Measurements from ENCODE around the gene TFF3.

TFF3 gene

DNA sequence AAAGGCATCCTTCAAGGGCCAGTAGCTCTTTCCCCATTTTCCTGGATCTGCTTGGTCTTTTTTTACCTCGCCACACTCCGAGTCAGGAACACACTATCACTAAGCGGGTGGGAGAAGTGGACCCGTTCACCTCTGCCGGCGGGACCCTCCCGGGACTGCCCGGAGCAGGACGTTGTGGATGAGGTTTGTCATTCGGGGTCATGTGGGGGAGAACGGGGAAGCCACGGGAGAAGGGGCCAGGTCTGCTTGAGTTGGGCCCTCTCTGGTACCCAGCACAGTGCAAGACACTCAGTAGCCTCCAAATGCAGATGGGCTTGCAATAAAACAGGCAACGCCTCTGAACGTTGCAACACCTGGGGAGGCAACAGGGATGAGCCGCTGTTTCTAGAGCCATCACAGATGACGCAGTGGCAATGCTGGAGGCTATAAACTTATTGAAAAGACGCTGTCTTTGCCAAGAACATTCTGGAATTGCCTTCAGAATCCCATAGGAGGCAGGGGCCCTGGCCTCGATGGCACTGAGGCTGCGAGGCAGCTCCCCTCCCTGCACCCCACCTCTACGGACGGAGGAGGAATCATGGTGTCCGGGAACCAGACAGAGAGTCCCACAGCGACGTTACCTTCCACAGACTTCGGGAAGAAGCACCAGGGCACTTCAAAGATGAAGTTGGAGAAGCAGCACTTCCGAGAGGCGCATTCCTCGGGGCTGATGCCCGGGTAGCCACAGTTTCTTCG, 31.8 kb upstream of the TFF3 start:
- no peak for DNase-seq

DNA sequence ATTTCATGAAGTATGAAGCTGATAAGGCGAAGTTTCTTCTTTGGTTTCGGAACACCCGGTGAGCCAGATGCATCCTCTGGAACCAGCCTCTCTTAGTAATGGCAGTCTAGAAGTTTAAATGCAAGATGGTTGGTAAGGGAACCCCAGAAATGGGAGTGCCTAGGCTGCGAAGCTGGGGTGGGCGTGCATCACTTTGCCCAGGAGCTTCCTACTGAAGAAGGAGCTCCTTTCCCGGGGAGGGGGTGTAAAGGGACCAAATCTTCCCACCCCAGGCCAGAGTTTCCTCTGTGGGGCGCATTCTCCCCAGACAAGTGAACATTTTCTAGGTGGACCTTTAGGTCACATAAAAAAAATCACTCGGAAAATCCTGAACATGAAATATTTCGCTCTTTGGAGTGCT, 31.2 kb upstream of the TFF3 start:
- DNase-seq = no peak

DNA sequence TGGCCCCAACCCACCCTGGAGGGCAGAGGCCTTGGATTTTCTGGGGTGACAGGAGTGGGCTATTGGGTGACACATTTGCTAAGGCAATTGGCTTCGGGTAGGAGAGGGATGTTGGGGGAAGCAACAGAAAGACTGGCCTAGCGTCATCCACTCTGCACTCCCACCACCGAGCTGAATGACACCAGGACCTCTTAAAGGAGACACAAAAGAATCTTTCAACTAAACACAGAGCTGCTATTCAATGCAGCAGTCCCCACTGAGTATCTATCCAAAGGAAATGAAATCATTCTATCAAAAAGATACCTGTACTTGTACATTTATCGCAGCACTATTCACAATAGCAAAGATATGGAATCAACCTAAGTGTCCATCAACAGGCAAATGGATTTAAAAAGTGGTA, 29.4 kb upstream of the TFF3 start:
- no peak for DNase-seq

DNA sequence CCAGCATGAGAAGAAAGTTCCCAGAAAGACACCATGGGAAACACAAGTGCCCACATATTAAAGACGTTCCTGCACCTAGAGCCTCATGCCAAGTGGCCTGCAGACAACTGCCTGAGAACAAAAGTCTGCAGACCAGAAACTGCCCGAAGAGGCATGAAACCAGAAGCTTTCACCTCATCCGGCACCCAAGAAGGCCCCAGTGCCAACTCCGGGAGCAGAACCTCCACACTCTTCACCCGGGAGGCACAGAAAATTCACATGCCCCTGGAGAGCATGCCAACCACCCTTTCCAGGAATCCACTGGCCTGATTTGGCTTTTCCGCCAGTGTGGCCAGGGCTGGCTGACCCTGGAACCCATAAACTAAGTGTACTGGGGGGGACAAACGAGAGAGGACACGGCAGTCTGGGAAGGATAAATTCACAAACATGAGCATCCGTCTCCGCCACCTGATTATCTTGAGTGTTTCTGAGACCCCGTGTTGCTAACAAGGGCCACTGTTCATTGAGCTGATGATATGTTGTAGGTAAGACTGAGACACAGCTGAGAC, 28.8 kb upstream of the TFF3 start:
- DNase-seq = no peak

DNA sequence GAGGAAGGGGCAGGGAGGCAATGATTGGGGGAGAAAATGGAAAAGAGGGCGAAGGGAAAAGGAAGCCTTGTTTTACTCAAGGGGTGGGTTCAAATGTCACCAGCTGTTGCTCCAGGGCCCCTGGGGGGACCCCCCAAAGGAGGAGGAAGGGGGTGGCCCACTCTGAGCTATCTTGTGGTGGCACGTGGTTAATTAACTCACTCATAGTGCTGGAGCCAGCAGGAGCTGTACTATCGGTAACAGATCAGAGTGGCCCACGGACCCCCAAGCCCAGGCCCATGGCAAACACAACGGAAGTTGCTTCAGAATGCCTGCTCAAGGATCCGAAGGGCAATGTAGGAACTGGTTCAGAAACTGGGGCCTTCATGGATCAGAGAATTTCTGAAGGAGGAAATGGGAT, 28.3 kb upstream of the TFF3 start:
- no peak for DNase-seq

DNA sequence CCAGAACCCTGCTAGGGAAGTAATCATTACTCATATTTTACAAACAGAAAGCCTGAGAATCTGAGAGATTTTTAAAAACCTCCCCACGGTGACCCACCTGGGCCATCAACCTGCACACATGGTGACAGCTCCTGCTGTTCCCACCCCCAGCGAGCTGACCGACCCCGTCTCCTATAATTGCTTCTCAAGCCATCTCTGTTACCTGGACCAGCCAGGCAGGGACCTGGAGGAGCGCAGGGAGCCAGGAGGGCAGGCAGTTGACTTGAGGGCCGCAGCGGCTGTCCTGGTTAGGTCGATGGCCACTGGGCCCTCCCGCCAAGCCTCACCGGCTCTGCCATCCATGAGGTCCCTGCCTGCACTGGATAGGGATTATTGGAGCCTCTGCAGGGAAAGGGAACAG, 27.9 kb upstream of the TFF3 start:
- DNase-seq = no peak

DNA sequence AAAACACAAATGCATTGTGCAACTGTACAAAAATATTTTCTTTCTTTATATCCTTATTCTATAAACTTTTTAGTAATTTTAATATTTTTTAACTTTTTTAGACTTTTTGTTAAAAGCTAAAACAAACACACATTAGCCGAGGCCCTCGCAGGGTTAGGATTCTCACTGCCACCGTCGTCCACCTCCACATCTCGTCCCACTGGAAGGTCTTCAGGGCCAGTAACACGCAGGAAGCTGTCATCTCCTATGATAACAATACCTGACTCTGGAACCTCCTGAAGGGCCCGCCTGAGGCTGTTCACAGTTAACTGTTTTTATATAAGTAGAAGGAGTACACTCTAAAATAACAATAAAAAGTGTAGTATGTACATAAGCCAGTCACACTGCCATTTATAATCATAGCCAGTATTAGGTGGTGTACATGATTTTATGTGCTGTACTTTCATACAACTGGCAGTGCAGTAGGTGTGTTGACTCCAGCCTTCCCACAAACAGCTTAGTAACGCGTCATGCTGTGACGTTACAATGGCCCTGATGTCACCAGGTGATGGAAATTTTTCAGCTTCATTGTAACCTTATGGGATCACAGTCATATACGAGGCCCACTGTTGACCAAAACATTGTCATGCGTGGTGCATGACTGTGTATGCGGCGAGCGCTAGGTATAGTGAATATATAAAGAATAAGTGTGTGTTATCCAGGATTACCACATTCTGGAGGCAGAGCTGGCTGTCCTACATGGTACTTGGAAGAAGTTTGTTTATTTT, 26.8 kb upstream of the TFF3 start:
- DNase-seq = no peak

DNA sequence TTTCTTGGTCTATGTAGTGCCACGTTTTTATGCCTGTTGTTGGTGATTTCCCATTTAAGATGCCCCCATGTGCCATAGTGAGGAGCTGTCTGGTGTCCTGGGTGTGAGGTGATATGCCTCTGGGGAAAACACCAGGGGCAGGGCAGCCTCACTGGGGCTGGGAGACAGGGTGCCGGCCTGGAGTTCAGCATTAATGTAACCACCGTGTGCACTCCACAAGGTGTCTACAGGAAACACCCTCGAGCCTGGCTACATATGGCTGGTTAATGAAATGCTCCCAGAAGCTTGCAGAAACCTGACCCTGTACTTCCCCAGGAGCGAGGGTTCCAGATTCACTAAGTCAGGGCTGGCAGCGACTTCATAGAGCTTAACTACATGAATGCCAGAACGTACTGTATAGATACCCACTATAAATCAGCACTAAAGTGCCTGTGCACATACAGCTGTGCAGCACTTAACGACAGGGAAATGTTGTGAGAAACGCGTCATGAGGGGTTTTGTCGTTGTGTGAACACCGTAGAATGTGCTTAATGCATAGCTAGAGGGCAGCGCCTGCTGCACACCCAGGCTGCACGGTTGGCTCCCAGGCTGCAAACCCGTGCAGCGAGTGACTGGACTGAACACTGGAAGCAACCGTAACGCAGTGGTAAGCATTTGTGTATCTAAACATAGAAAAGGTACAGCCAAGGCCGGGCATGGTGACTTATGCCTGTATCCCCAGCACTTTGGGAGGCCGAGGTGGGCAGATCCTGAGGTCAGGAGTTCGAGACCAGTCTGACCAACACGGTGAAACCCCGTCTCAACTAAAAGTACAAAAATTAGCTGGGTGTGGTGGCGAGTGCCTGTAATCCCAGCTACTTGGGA, 25.2 kb upstream of the TFF3 start:
- DNase-seq = no peak

DNA sequence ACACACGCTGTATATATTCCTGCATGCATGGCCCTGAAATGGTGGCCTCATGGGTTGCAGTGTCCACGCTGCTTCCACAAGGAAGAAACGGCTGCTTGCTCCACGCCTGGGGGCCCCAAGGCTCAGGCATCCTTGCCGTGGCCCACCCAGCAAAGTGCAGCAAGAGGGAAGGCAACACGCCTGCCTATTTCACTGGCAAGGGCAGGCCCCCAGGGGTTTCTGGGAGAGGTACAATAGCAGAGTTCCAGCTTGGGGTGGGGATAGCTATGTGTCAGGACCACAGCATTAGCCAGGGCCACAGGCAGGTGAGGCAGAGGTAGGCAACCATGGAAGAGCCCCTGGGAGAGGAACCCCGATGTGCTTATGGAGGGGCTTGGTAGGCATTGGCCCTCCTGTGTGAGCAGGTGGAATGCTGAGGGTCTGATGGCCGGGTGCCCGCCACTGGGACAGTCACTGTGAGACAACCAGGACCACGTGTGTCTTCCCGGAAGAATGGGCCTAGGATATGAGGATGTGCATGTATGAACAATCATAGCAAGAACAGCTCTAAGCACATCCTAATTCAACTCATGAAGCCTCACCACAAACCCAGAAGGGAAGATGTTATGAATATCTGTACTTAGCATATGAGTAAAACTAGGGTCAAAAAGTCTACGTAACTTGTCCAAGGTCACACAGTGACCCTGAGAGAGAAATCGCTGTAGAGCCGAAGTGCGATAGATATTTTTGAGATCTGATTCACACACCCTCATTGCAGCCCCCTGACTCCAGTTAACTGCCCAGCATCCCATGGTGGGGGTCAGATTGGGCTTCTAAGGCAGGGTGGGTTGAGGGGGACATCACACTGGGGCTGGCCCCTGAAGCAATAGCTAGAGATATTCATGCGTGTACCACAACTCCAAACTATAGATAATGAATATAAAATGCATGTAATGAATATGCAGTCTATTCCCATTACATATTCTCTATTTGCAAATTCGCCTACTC, 23.8 kb upstream of the TFF3 start:
- no peak for DNase-seq

DNA sequence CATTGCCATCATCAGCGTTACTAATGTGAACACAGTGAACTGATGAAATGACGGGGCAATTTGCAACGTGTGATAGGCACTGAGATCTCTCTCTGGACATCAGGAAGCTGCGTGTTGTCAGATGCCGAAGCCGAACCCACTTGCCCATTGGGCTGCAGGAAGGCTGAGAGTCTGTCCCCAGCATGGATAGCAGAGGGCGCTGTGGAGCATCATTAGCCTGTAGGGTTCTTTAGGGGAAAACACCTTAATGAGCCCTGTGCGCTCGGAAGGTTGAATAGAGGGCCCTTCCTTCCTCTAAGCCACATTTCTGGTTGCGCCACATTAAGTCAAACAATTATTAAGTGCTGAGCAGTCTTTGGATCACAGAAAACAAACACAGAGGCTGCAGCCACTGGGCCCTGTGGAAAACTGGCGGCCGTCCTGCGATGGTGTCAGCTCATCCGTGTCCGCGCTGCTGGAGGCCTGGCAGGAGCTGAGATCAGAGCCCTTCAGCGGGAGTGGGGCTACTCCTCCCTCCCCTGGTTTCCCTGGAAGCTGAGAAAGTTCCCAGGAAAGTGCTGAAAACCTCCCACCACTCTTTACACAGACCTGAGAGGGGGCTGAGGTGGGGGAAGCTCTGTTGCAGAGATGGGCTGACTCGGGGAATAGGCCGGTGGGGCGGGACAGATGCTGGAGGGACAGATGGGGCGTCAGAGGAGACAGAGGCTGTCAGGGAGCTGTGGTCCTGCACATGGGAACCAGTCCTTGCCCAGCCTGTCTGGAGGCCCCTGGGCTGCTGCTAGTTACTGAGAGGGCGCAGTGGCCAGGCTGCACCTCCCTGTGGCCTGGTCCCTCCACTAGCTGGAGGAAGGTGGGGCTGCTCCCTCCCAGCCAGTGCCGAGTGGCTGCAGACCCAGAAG, 22.9 kb upstream of the TFF3 start:
- peak; percentile 79 to 80 for DNase-seq

DNA sequence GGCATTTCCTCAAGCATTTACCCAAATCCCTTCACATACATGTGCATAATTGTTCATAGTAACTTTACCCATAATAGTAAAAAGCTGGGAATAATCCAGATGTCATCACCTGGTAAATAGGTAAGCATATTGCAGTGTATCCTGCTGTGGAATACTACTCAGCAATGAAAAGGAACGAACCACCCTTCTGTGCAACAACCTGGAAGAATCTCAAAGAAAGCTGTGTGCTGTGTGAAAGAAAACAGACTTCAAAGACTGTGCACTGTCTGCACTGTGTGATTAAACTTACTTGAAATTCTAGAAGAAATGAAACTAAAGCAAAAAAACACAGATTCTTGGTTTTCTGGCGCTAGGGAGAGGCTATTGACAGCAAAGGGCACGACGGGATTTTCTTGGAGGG, 22.1 kb upstream of the TFF3 start:
- DNase-seq = no peak

DNA sequence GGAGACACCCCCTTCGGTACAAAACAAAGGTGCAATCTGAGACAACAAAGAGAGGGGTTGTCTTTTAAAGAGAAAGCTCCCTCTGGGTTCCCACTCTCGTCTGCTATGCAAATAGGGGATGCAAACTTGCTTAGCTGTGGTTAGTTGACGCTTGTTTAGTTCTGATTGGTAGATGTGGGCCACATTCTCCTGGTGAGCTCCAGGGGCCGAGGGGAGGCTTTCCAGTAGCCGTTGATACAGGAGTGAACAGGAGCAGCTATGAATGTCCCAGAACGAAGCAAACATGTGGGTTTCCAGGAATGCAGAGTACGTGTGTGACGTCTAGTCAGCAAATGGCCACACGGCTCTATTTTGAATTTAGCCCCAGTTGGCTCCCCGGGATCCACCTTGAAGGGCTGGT, 20.8 kb upstream of the TFF3 start:
- DNase-seq = no peak

DNA sequence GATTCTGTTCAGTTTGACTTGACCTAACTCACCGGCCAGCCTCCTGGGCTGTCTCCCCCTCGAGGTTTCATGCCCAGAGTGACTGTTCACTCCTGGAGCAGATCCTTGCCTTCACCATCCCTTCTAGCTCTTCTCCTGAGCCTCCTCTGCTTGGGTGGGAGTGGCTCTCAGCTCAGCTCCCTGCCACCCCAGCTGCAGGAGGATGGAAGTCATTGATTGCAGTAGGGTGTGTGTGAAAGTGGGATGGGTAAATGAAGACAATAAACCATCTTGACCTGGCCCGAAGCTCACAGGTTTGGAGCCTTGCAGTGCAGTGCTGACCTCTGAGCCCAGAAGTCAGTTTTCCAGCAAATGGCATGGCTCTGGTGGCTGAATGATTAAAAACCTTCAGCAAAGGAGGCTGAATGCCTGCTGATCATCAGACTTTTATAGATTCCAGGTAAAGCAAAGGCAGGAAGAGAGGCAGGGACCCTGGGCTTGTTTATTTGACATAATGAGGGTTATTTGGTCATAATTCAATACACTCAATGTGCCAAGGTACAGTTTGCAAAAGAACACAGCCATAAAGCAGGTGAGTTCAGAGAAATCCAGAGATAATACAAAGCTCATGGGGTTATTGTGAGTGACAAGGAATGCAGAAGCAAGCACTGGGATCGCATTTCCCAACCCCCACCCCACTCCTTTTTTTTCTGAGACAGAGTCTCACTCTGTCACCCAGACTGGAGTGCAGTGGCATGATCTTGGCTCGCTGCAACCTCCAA, 17.5 kb upstream of the TFF3 start:
- no peak for DNase-seq

DNA sequence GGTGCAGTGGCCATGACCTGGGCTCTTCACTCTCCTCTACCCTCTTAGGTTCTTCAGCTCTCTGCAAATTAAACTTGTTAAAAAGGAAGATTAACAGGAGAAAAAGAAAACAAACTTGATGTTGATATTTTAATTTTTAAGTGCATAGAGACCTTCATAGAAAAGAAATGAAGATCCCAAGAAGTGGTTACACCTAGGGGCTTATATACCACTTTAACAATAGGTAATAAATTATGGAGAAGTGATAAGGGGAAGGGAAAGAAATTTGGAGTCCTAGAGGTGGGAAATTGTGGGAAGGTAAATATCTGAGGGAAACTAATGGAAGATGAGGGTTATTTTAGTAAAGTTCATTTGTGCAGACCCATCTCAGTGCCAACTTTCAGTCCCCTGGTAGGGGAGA, 16.5 kb upstream of the TFF3 start:
- DNase-seq = no peak

DNA sequence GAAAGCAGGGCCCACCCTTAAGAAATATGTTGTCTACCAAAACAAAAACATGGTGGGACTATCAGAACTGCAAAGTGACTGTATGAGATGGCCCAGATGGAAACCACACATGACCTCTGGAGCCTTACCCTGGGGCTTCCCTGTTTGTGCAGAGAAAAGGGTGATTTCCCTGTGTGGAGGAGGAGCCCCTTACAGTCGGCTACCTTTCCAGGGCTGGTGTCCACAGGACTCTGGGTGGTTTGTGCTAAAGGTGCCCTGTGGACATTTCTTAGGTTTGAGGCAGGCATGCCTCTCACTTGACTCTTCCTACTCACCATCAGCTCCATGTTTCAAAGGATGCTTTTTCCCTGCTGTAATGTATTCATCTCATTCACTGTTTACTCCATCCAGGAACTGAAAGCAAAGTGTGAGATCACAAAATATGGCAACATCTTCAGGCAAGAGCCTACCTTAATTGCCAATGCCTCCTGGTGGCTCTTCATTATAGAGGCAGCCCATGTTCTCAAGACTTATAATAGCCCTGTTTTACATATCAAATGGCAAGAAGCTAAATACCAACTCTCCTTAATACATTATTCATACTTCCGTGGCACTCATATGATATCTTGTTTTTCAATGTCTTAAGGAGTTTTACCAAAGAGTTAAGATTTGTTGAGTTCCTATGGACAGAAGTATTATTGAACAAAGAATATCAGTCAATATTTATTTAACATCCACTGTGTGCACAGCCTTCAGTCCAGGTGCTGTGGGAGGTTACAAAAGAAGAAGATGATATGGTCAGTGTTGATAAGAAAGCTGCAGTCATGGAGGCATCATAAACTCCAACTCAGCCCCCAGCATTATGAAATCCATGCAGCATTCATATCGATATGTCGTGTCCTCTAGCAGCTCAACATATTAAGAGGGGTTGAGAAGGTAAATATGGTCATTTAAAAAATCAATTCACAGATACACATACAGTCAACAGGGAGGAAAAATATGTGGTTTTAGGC, 15.5 kb upstream of the TFF3 start:
- DNase-seq = no peak

DNA sequence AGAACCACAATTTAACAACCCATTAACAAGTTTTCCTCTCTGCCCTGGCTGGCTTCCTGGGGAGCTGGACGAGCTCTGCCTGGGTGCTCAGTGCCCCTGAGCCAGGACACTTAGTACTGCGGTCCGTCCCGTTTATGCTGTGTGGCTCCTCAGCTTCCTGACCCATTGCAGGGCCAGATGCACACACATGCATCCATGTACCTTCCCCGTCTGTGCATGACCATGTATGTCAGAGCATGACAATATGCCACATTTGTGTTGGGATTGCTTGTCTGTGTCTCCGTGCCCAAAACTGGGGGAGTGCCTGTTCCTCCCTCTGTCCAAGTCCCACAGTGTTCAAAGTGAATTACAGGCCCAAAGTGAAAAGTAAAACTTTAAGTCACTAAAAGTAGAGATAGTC, 9.7 kb upstream of the TFF3 start:
- no peak for DNase-seq

DNA sequence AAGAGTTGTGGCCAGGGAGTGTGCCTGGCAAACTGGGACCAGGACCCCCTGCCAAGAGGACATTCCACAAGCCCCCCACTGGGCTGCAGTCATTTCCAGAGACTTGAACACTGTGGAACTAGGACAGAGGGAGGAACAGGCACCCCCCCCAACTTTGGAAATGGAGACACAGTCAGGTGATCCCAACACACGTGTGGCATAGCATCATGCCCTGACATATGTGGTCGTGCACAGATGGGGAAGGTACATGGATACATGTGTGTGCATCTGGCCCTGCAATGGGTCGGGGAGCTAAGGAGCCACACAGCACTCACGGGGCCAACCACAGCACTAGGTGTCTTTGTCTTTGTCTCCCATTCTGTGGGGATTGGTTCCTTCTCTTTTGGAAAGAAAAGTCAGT, 6.6 kb upstream of the TFF3 start:
- DNase-seq = no peak

DNA sequence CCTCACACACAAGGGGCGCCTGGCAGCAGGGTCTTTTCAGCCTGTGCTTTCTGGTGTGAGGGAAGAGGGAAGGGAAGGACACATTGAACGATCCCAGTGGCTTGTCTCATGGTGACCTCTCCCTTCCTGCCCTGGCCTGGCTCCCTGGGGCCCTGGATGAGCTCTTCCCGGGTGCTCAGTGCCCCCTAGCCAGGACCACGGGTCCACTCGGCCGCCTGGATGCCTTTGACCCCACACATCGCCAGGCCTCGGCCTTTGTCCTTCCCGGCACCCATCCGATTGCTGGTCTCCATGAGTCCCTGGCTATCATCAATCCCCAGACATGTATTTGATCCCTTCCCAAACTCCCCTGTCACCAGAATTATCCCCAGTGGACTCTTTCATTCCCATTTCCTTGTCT, 6.0 kb upstream of the TFF3 start:
- DNase-seq = no peak

DNA sequence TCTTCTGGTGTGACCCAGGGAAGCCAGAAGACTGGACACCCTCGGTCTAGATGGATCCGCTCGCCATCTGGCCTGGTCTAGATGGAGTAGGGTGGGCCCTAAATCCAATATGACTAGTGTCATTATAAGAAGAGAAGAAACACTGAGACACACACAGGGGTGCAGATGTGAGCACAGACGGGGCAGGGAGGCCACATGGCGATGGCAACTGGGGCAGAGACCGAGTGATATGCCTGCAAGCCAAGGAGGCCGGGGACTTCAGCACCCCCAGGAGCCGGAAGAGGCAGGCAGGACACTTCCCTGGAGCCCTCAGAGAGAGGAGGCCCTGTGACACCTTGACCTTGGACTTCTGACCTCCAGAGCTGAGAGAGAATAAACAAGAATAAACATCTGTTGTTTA, 5.6 kb upstream of the TFF3 start:
- DNase-seq = no peak

Measured in stimulated activated CD4-positive, alpha-beta T cell treated with anti-CD3 and anti-CD28 coated beads, Interleukin-4, amount 100 ng/mL, for 4 hours (primary cell).